Endometrium (tissue), 2 donors: Measurements from ENCODE around the gene ZNF474.

Experiments
- FAIRE-seq: peaks from 2 replicates; lab custom pipeline; 2012; peaks lifted over from hg19 to GRCh38; lab: Jason Lieb, UNC
- donor health status: control.
- donor health status: control.

The ZNF474 gene

DNA sequence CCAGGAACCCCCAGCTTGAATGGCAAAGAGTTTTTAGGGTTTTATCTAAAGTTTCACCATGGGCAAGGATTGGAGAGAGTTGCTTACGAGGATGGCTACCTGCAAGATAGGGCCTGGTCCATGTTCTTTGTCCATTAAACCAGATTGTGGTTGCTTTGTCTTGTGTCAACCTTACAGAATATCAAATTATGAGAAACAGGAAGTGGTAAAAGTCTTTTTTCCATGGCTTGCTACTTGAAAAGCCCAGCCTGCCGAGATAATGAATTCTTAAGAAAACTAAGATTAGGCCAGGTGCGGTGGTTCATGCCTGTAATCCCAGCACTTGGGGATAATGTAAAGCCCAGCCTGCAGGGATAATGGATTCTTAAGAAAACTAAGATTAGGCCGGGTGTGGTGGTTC, 24.4 kb downstream of the ZNF474 start:
- FAIRE-seq, result no peak

GRCh38 chr5:122154491-122154890, 25.1 kb downstream of the ZNF474 start:
- FAIRE-seq, result no peak

DNA sequence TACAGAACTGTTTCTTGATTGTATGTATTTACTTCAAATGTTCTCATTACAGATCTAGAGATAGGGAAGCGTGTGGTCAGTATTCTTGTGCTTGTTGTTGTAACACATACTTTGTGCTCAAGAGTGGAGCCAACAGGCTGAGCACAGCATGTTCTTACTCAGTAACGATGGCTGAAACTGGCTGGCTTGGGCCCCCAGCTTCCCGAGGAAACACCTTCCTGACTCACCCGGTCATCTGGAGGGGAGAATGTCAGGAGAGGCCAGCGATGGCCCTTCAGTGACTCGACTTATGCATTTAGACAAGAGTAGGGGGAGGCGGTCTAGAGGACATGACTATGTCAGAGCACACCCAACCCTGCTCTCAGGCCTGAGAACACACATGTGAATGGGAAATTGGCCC, 25.6 kb downstream of the ZNF474 start:
- no peak for FAIRE-seq

DNA sequence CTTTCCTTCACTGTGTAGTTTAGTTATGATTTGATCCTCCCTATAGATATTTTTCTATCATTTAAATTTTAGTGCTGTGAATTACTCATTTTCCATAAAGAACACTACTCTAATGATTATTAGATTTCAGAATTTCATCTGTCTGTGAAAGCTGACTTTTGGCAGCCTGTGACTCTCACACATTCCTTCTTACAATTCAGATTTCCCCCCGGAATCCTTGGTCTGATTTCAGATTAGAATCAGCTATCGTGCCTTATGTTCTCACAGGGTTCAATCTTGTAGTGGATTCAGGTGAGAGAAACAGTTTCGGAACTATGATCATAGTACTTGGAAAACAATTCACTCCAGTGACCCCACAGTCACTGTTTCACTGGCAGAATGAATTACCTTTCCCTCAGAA, 26.2 kb downstream of the ZNF474 start:
- FAIRE-seq, result no peak

DNA sequence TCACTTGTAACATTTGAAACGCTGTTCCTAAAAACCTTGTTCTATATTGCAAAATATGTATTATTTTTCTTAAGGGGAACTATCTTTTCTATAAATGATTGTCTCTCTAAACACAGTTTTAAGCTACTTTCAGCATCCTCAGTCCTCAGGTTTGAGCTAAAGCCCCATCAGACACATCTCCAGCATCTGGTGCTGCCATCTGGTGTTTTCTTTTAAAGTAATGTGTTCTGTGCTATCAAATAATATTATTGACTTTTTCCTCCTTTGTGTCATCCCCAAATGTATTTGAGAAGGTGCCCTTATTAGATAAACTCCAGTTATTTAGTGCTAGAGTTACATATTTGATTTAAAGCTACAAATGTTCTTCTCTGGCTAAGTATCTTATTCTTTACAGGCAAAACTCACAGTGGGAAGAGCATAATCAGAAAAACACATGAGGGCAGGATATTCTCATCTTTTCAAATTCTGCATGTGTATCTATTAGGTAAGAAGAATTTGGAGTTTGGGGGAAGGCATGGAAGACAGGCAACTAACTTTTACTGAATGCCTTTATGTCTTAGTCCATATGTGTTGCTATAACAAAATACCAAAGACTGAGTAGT, 27.5 kb downstream of the ZNF474 start:
- FAIRE-seq, result peak; percentile 35

DNA sequence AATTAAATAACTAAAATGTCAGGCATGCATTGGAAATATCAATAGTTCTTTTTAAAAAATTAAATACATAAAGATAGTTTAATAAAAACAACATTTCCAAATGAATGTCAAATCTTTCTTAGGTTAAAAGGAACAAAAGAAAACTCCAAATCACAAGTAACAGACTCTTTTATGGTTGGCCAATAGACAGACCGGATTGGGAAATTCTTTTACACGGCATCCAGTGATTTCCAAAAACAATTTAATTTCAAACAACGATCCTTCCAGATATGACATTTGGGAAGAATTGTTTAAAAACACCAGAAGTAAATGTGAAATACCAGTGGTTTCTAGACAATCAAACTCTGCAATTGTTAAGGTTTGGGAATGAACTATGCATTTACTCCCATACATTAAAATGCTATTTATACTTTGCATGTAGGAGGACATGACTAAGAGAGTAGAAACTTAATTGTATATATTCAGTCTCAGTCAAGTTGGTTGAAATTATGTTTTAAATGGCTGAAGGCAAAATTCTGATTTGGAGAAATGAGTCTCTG, 32.8 kb downstream of the ZNF474 start:
- FAIRE-seq, result no peak

GRCh38 chr5:122163121-122164069, 34.0 kb downstream of the ZNF474 start:
- no peak for FAIRE-seq

DNA sequence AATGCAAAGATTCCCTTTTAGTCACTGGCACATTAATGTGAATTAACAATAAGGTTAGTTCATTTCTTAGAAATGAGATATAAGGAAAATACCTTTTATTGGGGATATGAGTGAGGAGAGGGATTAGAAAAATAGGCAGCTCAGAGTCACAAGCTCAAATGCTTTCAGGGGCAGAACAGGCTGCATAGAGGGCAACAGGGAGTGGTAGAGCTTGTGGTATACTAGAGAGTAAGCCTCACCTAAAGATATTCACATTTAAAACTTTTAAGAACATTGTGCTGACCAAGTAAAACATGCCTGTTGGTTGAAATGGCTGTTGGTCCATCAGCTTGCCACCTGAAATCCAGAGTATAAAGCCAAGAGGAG, 34.7 kb downstream of the ZNF474 start:
- FAIRE-seq, result no peak

- FAIRE-seq, result no peak
Observed at GRCh38 chr5:122164831-122165558, 35.6 kb downstream of the ZNF474 start.

DNA sequence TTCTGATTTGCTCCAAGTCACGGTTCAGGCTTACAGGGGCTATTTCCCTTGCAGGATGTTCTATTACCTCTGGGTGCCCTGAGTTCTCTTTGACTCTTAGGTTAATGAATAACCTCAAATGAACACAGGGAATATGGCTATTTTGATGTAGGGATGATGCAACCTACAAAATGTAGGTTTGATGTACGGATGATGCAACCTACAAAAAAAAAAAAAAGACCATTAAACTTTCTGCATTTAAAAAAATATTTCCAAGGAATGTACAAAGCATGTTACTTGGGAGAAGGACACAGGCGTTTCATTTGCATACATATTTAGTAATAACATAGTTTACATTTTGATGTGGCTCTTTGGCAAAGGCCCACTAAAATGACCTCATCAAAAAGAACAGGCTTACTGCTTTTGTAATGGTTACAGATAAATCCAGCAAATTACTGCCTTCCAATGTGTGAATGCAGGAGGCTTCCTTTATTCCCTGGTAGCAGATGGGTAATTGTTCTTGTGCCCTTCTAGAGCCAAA, 36.3 kb downstream of the ZNF474 start:
- FAIRE-seq, result no peak

DNA sequence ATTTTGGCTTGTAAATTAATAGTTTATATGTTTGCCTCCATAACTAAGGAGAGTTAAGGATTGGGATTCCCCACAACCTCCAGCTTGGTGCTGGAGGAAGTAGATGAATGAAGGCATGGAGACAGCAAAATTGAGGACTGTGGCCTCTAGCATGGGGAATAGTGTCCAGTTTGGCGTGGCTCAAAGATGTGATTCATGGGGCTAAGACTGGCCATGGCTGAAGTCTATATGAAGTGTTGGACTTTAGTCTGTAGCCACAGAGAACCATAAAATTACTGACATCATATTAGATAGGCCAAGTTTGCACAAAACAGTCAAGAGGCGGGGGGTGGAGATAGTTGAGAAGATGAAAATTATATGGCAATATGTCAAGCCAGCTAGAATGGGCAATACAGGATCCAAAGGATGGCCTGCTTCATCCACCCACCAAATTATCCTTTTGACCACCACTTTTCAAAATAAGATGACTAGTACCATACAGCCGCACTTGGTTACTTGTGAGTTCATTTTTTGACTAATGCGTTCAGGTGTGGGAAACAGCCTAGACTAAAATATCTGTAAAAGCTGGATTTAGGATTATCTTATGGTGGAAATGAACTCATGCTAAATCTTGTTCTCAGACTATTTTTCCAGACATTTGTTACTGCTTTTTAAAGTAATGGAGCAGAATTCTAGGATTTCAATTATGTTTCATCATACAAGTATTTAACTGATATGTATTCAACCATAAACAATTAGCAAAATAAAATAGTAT, 40.2 kb downstream of the ZNF474 start:
- no peak for FAIRE-seq

DNA sequence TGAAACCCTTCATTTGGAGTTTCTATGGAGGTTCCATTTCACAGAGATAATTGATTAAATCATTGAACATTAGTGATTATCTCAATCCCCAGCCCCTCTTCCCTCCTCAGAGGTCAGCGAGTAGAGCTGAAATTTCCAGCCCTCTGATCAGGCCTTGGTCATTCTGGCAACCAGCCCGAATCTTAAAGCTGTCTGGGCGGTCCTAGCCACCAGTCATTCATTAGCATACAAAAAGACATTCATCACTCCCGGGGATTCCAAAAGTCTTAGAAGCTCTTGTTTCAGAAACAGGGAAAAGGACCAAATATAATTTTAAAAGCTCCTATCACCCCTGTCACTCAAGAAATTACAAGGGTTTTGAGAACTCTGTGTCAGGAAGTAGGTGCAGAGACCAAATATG, 41.3 kb downstream of the ZNF474 start:
- no peak for FAIRE-seq

GRCh38 chr5:122172207-122172606, 42.9 kb downstream of the ZNF474 start:
- no peak for FAIRE-seq

GRCh38 chr5:122173474-122174415, 44.4 kb downstream of the ZNF474 start:
- FAIRE-seq, result no peak

GRCh38 chr5:122175091-122175490, 45.7 kb downstream of the ZNF474 start:
- no peak for FAIRE-seq

DNA sequence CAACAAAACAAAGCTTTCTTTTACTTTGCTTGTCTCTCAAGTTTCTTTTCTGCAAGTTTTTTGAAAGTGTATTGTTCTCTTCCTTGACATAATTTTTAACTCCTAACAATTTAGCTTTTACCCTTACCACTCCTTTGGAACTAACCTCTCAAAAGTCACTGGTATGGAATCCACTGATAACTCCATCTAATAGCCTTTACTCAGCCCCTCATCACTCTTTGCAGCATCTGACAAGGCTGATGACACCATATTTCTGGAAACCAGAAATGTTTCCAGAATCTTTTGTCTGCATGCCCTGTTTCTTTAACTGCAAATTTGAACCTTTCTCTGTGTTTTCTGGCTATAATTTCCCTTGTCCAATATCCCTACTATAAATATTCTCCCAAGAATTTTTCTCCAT, 46.5 kb downstream of the ZNF474 start:
- FAIRE-seq, result no peak

- FAIRE-seq, result no peak
Observed at GRCh38 chr5:122177161-122177560, 47.8 kb downstream of the ZNF474 start.

DNA sequence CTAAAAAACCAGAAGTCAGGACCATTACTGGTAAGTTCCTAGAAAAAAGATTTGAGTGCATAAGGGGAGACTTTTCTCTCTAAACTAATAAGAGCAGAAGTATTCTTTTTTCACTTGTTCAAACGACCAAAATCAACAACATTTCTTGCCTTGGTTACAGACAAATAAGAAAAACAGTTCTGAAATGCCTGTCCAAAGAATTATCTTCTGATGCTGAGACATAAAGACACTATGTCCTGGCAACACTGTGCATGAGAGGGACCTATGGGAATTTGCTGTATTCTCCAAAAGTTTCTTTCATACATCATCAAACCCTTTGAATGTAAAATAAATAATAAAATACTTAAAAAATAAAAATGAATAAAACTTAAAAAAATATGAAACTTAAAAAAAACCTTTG, 50.4 kb downstream of the ZNF474 start:
- no peak for FAIRE-seq

GRCh38 chr5:122180146-122180712, 50.9 kb downstream of the ZNF474 start:
- FAIRE-seq, result no peak

GRCh38 chr5:122180863-122181548, 51.7 kb downstream of the ZNF474 start:
- FAIRE-seq, result no peak
